MCF 10A (cell line): ENCODE results near the gene EPDR1. TPM values are rescaled to one million over a fixed set of nuclear protein-coding genes. Genes with fewer than 3 reads are reported as not detected.

Experiments
- BruUV-seq: library from RNA; stranded (reverse); fragments of 400-500 nt; replicated peaks from 2 replicates; lab custom pipeline; 2021; lab: Mats Ljungman, UMichigan
- CTCF ChIA-PET: fragments of 300-600 bp; sonication (Branson Sonifier 250); formaldehyde crosslinking; extraction: SDS; loops from one replicate; lab custom pipeline; 2021; ENCODE audit warnings: antibody characterized with exemption, inconsistent platforms; lab: Yijun Ruan, JAX
- POLR2A ChIA-PET: fragments of 300-600, 350-650 bp; sonication (Branson Sonifier 250); formaldehyde crosslinking; extraction: SDS; loops from one replicate; lab custom pipeline; 2020; ENCODE audit warnings: antibody characterized with exemption, inconsistent platforms; lab: Yijun Ruan, JAX
- DNase-seq: peaks from one replicate; pipeline ENCODE4 v3.0.0-alpha.2; 2018; ENCODE audit not compliant: unreplicated experiment
- H3K27ac Mint-ChIP-seq: one replicate; pipeline ENCODE4 v1.8.0; 2022; ENCODE audit warnings: mild to moderate bottlenecking, low read depth, mixed read lengths; ENCODE audit not compliant: unreplicated experiment
- H3K27me3 Mint-ChIP-seq: one replicate; pipeline ENCODE4 v1.8.0; 2022; ENCODE audit warnings: mixed read lengths; ENCODE audit not compliant: insufficient read depth, unreplicated experiment
- H3K36me3 Mint-ChIP-seq: one replicate; pipeline ENCODE4 v1.8.0; 2022; ENCODE audit warnings: mild to moderate bottlenecking, moderate library complexity, mixed read lengths; ENCODE audit not compliant: insufficient read depth, unreplicated experiment
- H3K4me1 Mint-ChIP-seq: one replicate; pipeline ENCODE4 v1.8.0; 2022; ENCODE audit warnings: mixed read lengths; ENCODE audit not compliant: insufficient read depth, unreplicated experiment
- H3K4me3 Mint-ChIP-seq: one replicate; pipeline ENCODE4 v1.8.0; 2022; ENCODE audit warnings: mild to moderate bottlenecking, moderate library complexity, mixed read lengths; ENCODE audit not compliant: unreplicated experiment
- H3K9me3 Mint-ChIP-seq: one replicate; pipeline ENCODE4 v1.8.0; 2022; ENCODE audit warnings: mixed read lengths; ENCODE audit not compliant: unreplicated experiment
- CTCF ChIP-seq: fragments of 200-600 bp; IDR thresholded peaks from one replicate; pipeline ENCODE4 v1.8.0; 2022; ENCODE audit warnings: antibody characterized with exemption, mild to moderate bottlenecking; ENCODE audit not compliant: unreplicated experiment
- intact Hi-C: fragments of 100-400 bp; cut with micrococcal nuclease; formaldehyde crosslinking; loops from 2 replicates; pipeline ENCODE4 v1.14.1; 2022
- total RNA-seq: library from RNA; stranded (reverse); gene quantifications from 2 replicates; pipeline ENCODE4 v1.2.3, GENCODE V29; 2022

The EPDR1 gene
- total RNA-seq, 1 experiment from 2014 or later = not detected

GRCh38 chr7:37933018-37933566 is 12.7 kb downstream of the EPDR1 start:
- Mint-ChIP-seq H3K4me3 (no peak overlapping the region), H3K36me3 (no peaks in the 10 kb centered on the region), H3K9me3 (no peaks in the 10 kb centered on the region), H3K27me3 (no peaks in the 10 kb centered on the region), H3K4me1 (no peaks in the 10 kb centered on the region), H3K27ac (no peak overlapping the region)
- no peak for DNase-seq
- no peak for TF ChIP-seq CTCF
- BruUV-seq = no TSS peak
- ChIA-PET CTCF (interaction anchor here (0.7 to 0.9 kb wide), 3 partner anchors 10 to 69 kb away, joined by 4 to 5 read pairs (median 4); no protein-coding TSS in a partner anchor), POLR2A (no interaction called here)
- intact Hi-C loops = no loop called here

DNA sequence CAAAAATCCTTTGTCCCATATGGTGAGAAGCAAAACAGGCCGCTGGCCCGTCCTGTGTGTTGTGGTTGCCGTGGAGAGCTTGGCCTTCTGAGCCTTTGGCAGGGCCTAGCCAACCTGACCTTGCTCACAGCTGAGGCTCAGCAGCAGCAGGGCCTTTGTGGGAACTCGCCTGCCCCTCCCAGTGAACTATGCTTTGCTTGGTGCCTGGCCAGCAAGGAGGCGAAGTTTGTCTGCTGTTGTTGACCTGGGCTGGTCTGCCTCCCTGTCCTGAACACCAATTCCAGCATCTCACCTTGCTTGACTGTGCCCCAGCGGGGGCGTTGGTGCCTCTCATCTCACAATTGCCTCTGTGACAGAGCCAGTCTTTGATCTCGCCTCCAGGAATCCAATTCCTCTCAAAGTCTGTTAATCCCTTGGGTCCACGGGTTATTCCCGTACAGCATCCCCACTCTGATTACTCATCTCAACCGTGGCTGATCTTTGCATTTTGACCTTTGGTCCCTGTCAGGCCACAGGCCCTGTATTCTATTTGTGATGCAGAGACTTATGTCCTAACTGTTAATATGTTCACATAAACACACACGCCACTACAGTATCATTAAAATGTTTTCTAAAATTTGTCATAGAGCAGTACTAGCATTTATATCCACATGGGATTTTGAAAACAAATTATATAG is 22.6 kb downstream of the EPDR1 start:
- no peak for TF ChIP-seq CTCF
- H3K27me3 Mint-ChIP-seq = peaks cover 11% of the 10 kb centered on the region
- ChIA-PET POLR2A (no interaction called here), CTCF (no interaction called here)
- no peak overlapping the region for H3K4me3 Mint-ChIP-seq
- BruUV-seq = no TSS peak
- DNase-seq = no peak
- peak overlapping the region; percentile 27 for H3K27ac Mint-ChIP-seq
- H3K4me1 Mint-ChIP-seq = no peaks in the 10 kb centered on the region
- no peaks in the 10 kb centered on the region for H3K9me3 Mint-ChIP-seq
- no peaks in the 10 kb centered on the region for H3K36me3 Mint-ChIP-seq
- intact Hi-C loops = no loop called here

DNA sequence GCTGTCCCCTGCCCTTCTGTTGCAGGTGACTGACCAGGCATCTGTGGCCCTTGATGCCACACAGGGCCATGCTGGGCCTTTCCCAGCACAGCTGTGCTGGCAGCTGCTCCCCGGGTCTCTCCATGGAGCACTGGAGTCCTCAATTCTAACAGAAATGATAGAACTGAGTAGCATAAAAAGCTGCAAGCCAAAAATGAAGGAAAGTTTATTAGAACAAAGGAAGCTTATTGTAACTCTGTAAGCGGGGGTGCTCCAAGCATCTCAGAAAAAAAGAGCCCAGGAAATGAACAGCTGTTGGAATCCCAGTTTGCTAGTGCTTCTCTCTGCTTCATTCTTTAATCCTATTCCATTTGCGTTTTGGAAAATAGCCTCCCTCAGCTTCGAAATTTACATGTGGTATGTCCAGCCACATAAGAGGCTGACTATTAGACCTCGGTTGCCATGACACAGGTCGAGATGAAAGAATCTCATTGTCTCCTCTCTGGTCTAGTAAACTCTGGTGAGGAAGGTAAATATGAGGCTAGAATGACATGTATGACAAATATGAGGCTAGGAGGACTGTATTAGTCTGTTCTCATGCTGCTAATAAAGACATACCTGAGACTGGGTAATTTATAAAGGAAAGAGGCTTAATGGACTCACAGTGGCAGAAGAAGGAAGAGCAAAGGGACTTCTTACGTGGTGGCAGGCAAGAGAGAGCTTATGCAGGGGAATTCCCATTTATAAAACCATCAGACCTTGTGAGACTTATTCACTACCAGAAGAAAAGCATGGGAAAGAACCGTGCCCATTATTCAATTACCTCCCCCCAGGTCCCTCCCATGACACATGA is 23.7 kb downstream of the EPDR1 start:
- intact Hi-C loops = no loop called here
- H3K36me3 Mint-ChIP-seq = no peaks in the 10 kb centered on the region

More for the DNA sequence above, 23.7 kb downstream of the EPDR1 start:
- Mint-ChIP-seq H3K4me3 (no peak overlapping the region), H3K4me1 (no peaks in the 10 kb centered on the region), H3K27me3 (peaks cover 11% of the 10 kb centered on the region), H3K9me3 (no peaks in the 10 kb centered on the region), H3K27ac (peak overlapping the region; percentile 14)
- DNase-seq = no peak
- ChIA-PET CTCF (no interaction called here), POLR2A (no interaction called here)
- no peak for TF ChIP-seq CTCF
- BruUV-seq = no TSS peak
